ENCODE data around the gene DIS3L2.

Gene DIS3L2

GRCh38 chr2:231934441-231935206 is 26.9 kb upstream of the DIS3L2 start:
- H3K4me3 ChIP-seq (ENCODE audit: low read depth, low read length), result no peak overlapping the region
- TF ChIP-seq CTCF (conservative IDR thresholded peaks at IDR 0.05; ENCODE audit: low read depth, low read length), result no peak
- DNase-seq (ENCODE audit: low read depth), result no peak

GRCh38 chr2:231935207-231935524 is 26.3 kb upstream of the DIS3L2 start:
- no peak for DNase-seq (ENCODE audit: low read depth)
- TF ChIP-seq CTCF (conservative IDR thresholded peaks at IDR 0.05; ENCODE audit: low read depth, low read length), result no peak
- H3K4me3 ChIP-seq (ENCODE audit: low read depth, low read length), result no peak overlapping the region

- no peak overlapping the region for H3K4me3 ChIP-seq (ENCODE audit: low read depth, low read length)
- DNase-seq (ENCODE audit: low read depth), result no peak
- TF ChIP-seq CTCF (conservative IDR thresholded peaks at IDR 0.05; ENCODE audit: low read depth, low read length), result no peak
Observed at GRCh38 chr2:231935815-231936214, 25.7 kb upstream of the DIS3L2 start.

GRCh38 chr2:231936491-231936890 is 25.0 kb upstream of the DIS3L2 start:
- no peak overlapping the region for H3K4me3 ChIP-seq (ENCODE audit: low read depth, low read length)
- no peak for DNase-seq (ENCODE audit: low read depth)
- TF ChIP-seq CTCF (conservative IDR thresholded peaks at IDR 0.05; ENCODE audit: low read depth, low read length), result no peak

GRCh38 chr2:231937057-231937456 is 24.5 kb upstream of the DIS3L2 start:
- H3K4me3 ChIP-seq (ENCODE audit: low read depth, low read length), result no peak overlapping the region
- DNase-seq (ENCODE audit: low read depth), result no peak
- TF ChIP-seq CTCF (conservative IDR thresholded peaks at IDR 0.05; ENCODE audit: low read depth, low read length), result no peak

- no peak for DNase-seq (ENCODE audit: low read depth)
Observed at GRCh38 chr2:231939022-231939421, 22.5 kb upstream of the DIS3L2 start.

More at GRCh38 chr2:231939022-231939421, 22.5 kb upstream of the DIS3L2 start:
- TF ChIP-seq CTCF (conservative IDR thresholded peaks at IDR 0.05; ENCODE audit: low read depth, low read length), result no peak
- H3K4me3 ChIP-seq (ENCODE audit: low read depth, low read length), result no peak overlapping the region

Data from choroid plexus epithelial cell (primary cell).